Endodermal cell (in vitro differentiated cells): ENCODE results near the gene ANKH. TPM values are rescaled to one million over a fixed set of nuclear protein-coding genes. Genes with fewer than 3 reads are reported as not detected.

Experiments used
- DNase-seq: peaks from one replicate; pipeline ENCODE4 v3.0.0-alpha.2; 2017
- H3K27ac ChIP-seq: 2 replicates; pipeline ENCODE4 v1.5.1; 2013; ENCODE audit warnings: mild to moderate bottlenecking, low read depth, low read length, moderate library complexity
- H3K27me3 ChIP-seq: 2 replicates; pipeline ENCODE4 v1.6.1; 2013; ENCODE audit warnings: mild to moderate bottlenecking, low read length, moderate library complexity; ENCODE audit not compliant: insufficient read depth, control insufficient read depth, poor library complexity, severe bottlenecking
- H3K36me3 ChIP-seq: 2 replicates; pipeline ENCODE4 v1.7.0; 2013; ENCODE audit warnings: mild to moderate bottlenecking, low read length, moderate library complexity; ENCODE audit not compliant: control insufficient read depth, insufficient read depth
- H3K4me1 ChIP-seq: one replicate; pipeline ENCODE4 v1.7.0; 2013; ENCODE audit warnings: low read length; ENCODE audit not compliant: control insufficient read depth, insufficient read depth
- H3K4me3 ChIP-seq: 2 replicates; pipeline ENCODE4 v1.5.1; 2013; ENCODE audit warnings: mild to moderate bottlenecking, low read length, moderate library complexity
- H3K9ac ChIP-seq: 2 replicates; pipeline ENCODE4 v1.6.1; 2013; ENCODE audit warnings: mild to moderate bottlenecking, low read length, moderate library complexity; ENCODE audit not compliant: poor library complexity, severe bottlenecking; ENCODE audit errors: extremely low read depth
- H3K9me3 ChIP-seq: 2 replicates; pipeline ENCODE4 v1.6.1; 2013; ENCODE audit warnings: mild to moderate bottlenecking, low read length, moderate library complexity; ENCODE audit not compliant: control insufficient read depth
- H3K27ac Mint-ChIP-seq: 2 replicates; pipeline ENCODE4 v1.8.0; 2020; ENCODE audit warnings: mixed read lengths
- H3K27me3 Mint-ChIP-seq: 2 replicates; pipeline ENCODE4 v1.8.0; 2021; ENCODE audit warnings: mild to moderate bottlenecking, mixed read lengths; ENCODE audit not compliant: insufficient read depth
- H3K36me3 Mint-ChIP-seq: 2 replicates; pipeline ENCODE4 v1.8.0; 2020; ENCODE audit warnings: low read depth, mixed read lengths
- H3K4me1 Mint-ChIP-seq: 2 replicates; pipeline ENCODE4 v1.8.0; 2020; ENCODE audit warnings: mixed read lengths
- H3K4me3 Mint-ChIP-seq: 2 replicates; pipeline ENCODE4 v1.8.0; 2020; ENCODE audit warnings: mild to moderate bottlenecking, moderate library complexity, mixed read lengths
- H3K9me3 Mint-ChIP-seq: 2 replicates; pipeline ENCODE4 v1.8.0; 2020; ENCODE audit warnings: mild to moderate bottlenecking, mixed read lengths
- CTCF ChIP-seq: fragments of 200-600 bp; sonication (generic); conservative IDR thresholded peaks from 2 replicates; pipeline ENCODE4 v1.5.0; 2021; ENCODE audit warnings: antibody characterized with exemption, mild to moderate bottlenecking
- WGBS, 2 experiments: methylation state at CpG; one replicate each; pipeline versions ENCODE4 v1.1.5 to v1.1.7; 2013; ENCODE audit warnings: missing lambda C conversion rate in 2 of 2, mixed read lengths in 1 of 2; ENCODE audit not compliant: insufficient coverage in 1 of 2, insufficient read length in 1 of 2; 5-methylcytosine and 5-hydroxymethylcytosine counted together
- total RNA-seq, 2 donors: library from RNA; stranded (reverse); fragmentation: NEBNext Ultra II Directional in 1 of 2; extraction: Animal tissue kit (Norgen Biotek cat#: 25700) in 1 of 2; gene quantifications; 2 replicates in 1 of 2; 3 replicates in 1 of 2; pipeline ENCODE4 v1.2.1, GENCODE V29; 2021

The ANKH gene
- total RNA-seq, 2 donors from 2014 or later, result 26.5 to 43.4 TPM

GRCh38 chr5:14698495-14698894 lies 173.1 kb downstream of the ANKH start:
- H3K4me1 Mint-ChIP-seq, result peaks cover 22% of the 10 kb centered on the region
- Histone ChIP-seq H3K27ac (no peak overlapping the region), H3K9ac (no peak overlapping the region), H3K27me3 (no peaks in the 10 kb centered on the region), H3K9me3 (no peaks in the 10 kb centered on the region), H3K4me1 (no peaks in the 10 kb centered on the region), H3K4me3 (no peak overlapping the region), H3K36me3 (peaks cover 69% of the 10 kb centered on the region)
- no peaks in the 10 kb centered on the region for H3K27me3 Mint-ChIP-seq
- WGBS, 2 experiments, result 86 to 94% methylated on average over 1 of the region's 1 CpG
- TF ChIP-seq CTCF, result no peak
- no peaks in the 10 kb centered on the region for H3K9me3 Mint-ChIP-seq
- no peak overlapping the region for H3K27ac Mint-ChIP-seq
- H3K36me3 Mint-ChIP-seq, result peaks cover 52% of the 10 kb centered on the region
- no peak for DNase-seq
- H3K4me3 Mint-ChIP-seq, result no peak overlapping the region

- Histone ChIP-seq H3K9me3 (no peaks in the 10 kb centered on the region), H3K27ac (no peak overlapping the region), H3K36me3 (peaks cover 73% of the 10 kb centered on the region), H3K27me3 (no peaks in the 10 kb centered on the region), H3K4me1 (no peaks in the 10 kb centered on the region), H3K4me3 (no peak overlapping the region), H3K9ac (no peak overlapping the region)
- no peak overlapping the region for H3K4me3 Mint-ChIP-seq
- DNase-seq, result no peak
- no peaks in the 10 kb centered on the region for H3K27me3 Mint-ChIP-seq
- H3K27ac Mint-ChIP-seq, result no peak overlapping the region
- H3K9me3 Mint-ChIP-seq, result no peaks in the 10 kb centered on the region
- TF ChIP-seq CTCF, result no peak
- WGBS, 2 experiments, result 91 to 92% methylated on average over 2 to 3 of the region's 3 CpGs
- H3K36me3 Mint-ChIP-seq, result peaks cover 62% of the 10 kb centered on the region
- H3K4me1 Mint-ChIP-seq, result peaks cover 22% of the 10 kb centered on the region
These were observed 174.7 kb downstream of the ANKH start for GRCh38 chr5:14696851-14697250.

- no peaks in the 10 kb centered on the region for H3K27me3 Mint-ChIP-seq
- Histone ChIP-seq H3K9me3 (no peaks in the 10 kb centered on the region), H3K27me3 (no peaks in the 10 kb centered on the region), H3K27ac (no peak overlapping the region), H3K4me3 (no peak overlapping the region), H3K4me1 (no peaks in the 10 kb centered on the region), H3K9ac (no peak overlapping the region), H3K36me3 (peaks cover 79% of the 10 kb centered on the region)
- H3K9me3 Mint-ChIP-seq, result no peaks in the 10 kb centered on the region
- H3K36me3 Mint-ChIP-seq, result peaks cover 67% of the 10 kb centered on the region
- H3K4me3 Mint-ChIP-seq, result no peak overlapping the region
- peak overlapping the region; percentile 12 for H3K27ac Mint-ChIP-seq
- DNase-seq, result no peak
- H3K4me1 Mint-ChIP-seq, result peaks cover 22% of the 10 kb centered on the region
- no peak for TF ChIP-seq CTCF
- WGBS, 2 experiments, result 36% methylated on average over 1 of the region's 1 CpG; no CpG with 5 or more reads in 1 of the 2 experiments
These were observed 175.5 kb downstream of the ANKH start for GRCh38 chr5:14696057-14696456.
